ENCODE data around the gene NPBWR2.

Gene NPBWR2

DNA sequence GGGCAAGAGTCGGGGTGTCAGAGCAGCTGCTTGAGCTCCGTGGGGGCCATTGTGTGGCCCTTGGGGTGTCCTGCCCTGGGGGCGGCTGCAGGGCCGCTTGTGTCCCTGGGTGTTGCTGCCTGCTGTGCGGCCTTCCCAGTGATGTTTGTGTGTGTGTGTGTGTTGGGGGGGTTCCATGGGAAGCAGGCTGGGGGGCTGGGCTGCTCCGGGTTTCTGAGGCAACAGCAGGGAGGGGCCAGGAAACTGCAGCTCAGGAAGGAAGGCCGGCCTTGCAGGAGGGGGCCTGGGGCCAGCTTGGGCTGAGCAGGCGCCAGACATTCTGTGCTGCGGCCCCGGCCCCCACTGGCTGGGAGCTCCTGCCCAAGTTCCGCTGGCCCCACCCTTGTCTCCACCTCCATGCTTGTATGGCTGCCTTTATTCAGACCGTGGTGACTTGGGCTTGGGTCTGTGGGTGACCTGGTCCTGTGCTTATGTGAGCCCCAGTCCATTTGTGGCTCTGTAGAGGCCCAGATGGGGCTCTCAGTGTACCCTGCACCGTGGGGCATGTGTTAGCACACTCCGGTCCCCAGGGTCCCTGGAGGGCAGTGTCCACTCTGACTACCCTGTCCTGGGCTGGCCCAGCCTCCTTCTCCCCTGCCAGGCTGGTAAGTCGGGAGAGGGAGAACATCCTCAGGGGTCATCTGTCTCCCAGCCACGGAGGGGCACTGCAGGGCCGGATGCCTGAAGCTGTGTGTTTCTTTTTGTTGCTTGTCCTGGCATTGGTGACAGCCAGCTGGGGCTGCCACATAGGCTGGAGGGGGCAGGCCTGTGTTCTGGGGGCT, 53.3 kb downstream of the NPBWR2 start:
- H3K27me3 ChIP-seq (ENCODE audit: insufficient read depth, low read depth), result peaks cover 43% of the 10 kb centered on the region

More for the DNA sequence above, 53.3 kb downstream of the NPBWR2 start:
- TF ChIP-seq, protein P1, sequence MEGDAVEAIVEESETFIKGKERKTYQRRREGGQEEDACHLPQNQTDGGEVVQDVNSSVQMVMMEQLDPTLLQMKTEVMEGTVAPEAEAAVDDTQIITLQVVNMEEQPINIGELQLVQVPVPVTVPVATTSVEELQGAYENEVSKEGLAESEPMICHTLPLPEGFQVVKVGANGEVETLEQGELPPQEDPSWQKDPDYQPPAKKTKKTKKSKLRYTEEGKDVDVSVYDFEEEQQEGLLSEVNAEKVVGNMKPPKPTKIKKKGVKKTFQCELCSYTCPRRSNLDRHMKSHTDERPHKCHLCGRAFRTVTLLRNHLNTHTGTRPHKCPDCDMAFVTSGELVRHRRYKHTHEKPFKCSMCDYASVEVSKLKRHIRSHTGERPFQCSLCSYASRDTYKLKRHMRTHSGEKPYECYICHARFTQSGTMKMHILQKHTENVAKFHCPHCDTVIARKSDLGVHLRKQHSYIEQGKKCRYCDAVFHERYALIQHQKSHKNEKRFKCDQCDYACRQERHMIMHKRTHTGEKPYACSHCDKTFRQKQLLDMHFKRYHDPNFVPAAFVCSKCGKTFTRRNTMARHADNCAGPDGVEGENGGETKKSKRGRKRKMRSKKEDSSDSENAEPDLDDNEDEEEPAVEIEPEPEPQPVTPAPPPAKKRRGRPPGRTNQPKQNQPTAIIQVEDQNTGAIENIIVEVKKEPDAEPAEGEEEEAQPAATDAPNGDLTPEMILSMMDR (conservative IDR thresholded peaks at IDR 0.05; ENCODE audit: low read depth, low read length), result no peak
- H3K36me3 ChIP-seq (ENCODE audit: insufficient read depth), result no peaks in the 10 kb centered on the region
- no peaks in the 10 kb centered on the region for H3K79me2 ChIP-seq (ENCODE audit: insufficient read depth, low read depth)
- no peak overlapping the region for H2AFZ ChIP-seq (ENCODE audit: low read depth)
- no peak overlapping the region for H3K9ac ChIP-seq
- H3K27ac ChIP-seq, result no peak overlapping the region
- no peaks in the 10 kb centered on the region for H4K20me1 ChIP-seq (ENCODE audit: insufficient read depth)
- peaks cover 34% of the 10 kb centered on the region for H3K4me1 ChIP-seq (ENCODE audit: low read depth, poor library complexity, severe bottlenecking)
- no peak overlapping the region for H3K4me3 ChIP-seq (IDR thresholded peaks at IDR 0.05; ENCODE audit: insufficient read depth, low read depth, low read length)
- no peak overlapping the region for H3K4me2 ChIP-seq
